GM12891 (cell line): ENCODE results near the gene NDE1.

Experiments
- POLR2A ChIP-seq: IDR thresholded peaks from 2 replicates; pipeline ENCODE4 v1.6.1; 2011; ENCODE audit warnings: low read depth, low read length, control low read depth
- POLR2AphosphoS5 ChIP-seq: IDR thresholded peaks from 2 replicates; pipeline ENCODE4 v1.6.1; 2011; ENCODE audit warnings: low read depth, low read length, control low read depth
- SPI1 ChIP-seq: IDR thresholded peaks from 2 replicates; pipeline ENCODE4 v1.6.1; 2011; ENCODE audit warnings: low read depth, low read length, control low read depth
- TAF1 ChIP-seq: IDR thresholded peaks from 2 replicates; pipeline ENCODE4 v1.6.1; 2011; ENCODE audit warnings: low read depth, low read length, control low read depth

- TF ChIP-seq POLR2AphosphoS5 (no peak), POLR2A (no peak), TAF1 (no peak), SPI1 (no peak)
Observed at GRCh38 chr16:15772579-15773293, 122.7 kb downstream of the NDE1 start.
